AG04450 (cell line): ENCODE results near the gene TDRD10. TPM values are rescaled to one million over a fixed set of nuclear protein-coding genes. Genes with fewer than 3 reads are reported as not detected.

ENCODE experiments used
- CTCF ChIA-PET: fragments of 300-600, 350-600 bp; formaldehyde crosslinking; extraction: SDS; loops from one replicate; lab custom pipeline; 2022; ENCODE audit warnings: antibody characterized with exemption, inconsistent platforms; lab: Charles Lee
- POLR2A ChIA-PET: fragments of 350-600 bp; formaldehyde crosslinking; extraction: SDS; loops from one replicate; lab custom pipeline; 2021; ENCODE audit warnings: antibody characterized with exemption, inconsistent platforms; lab: Yijun Ruan, JAX
- DNase-seq: peaks from one replicate; pipeline ENCODE4 v3.0.0-alpha.2; 2011; ENCODE audit warnings: low read depth, low spot score
- H3K27ac ChIP-seq: one replicate; pipeline ENCODE4 v1.5.1; 2012; ENCODE audit warnings: low read depth, low read length, control low read depth
- H3K27me3 ChIP-seq: one replicate; pipeline ENCODE4 v1.6.0; 2012; ENCODE audit warnings: low read length; ENCODE audit not compliant: control insufficient read depth, insufficient read depth
- H3K4me3 ChIP-seq: 2 replicates; pipeline ENCODE4 v1.5.1; 2011; ENCODE audit warnings: mild to moderate bottlenecking, low read depth, low read length, control low read depth
- H3K9me3 ChIP-seq: 2 replicates; pipeline ENCODE4 v1.5.1; 2012; ENCODE audit warnings: low read length; ENCODE audit not compliant: control insufficient read depth, insufficient read depth
- CTCF ChIP-seq: IDR thresholded peaks from 2 replicates; pipeline ENCODE4 v1.5.1; 2011; ENCODE audit warnings: low read depth, low read length, control low read depth, inconsistent platforms
- polyA plus RNA-seq: library from polyadenylated mRNA; depleted of rRNA; stranded (reverse); fragments of >200 nt; gene quantifications from 2 replicates; pipeline ENCODE4 v1.2.3, GENCODE V29; 2011

Gene TDRD10
- polyA plus RNA-seq, 1 experiment = not detected

GRCh38 chr1:154575951-154576566, 74.0 kb downstream of the TDRD10 start:
- Histone ChIP-seq H3K27ac (no peak overlapping the region), H3K27me3 (peaks cover 2% of the 10 kb centered on the region), H3K9me3 (no peaks in the 10 kb centered on the region; the same call in 1 of the 2 replicates), H3K4me3 (no peak overlapping the region)
- DNase-seq = no peak
- no peak for TF ChIP-seq CTCF
- POLR2A ChIA-PET = interaction anchor here (0.7 kb wide), 1 partner anchor 13 kb away, joined by 3 read pairs; no protein-coding TSS in a partner anchor
- CTCF ChIA-PET = interaction anchor here (0.5 to 0.6 kb wide), 2 partner anchors 44 to 184 kb away, joined by 3 to 4 read pairs; no protein-coding TSS in a partner anchor

- DNase-seq = no peak
- Histone ChIP-seq H3K27ac (peak overlapping the region; percentile 31), H3K27me3 (no peaks in the 10 kb centered on the region), H3K4me3 (no peak overlapping the region), H3K9me3 (no peaks in the 10 kb centered on the region)
- ChIA-PET CTCF (no interaction called here), POLR2A (interaction anchor here (1.2 kb wide), 1 partner anchor 14 kb away, joined by 3 read pairs; no protein-coding TSS in a partner anchor)
- no peak for TF ChIP-seq CTCF
These were observed 75.5 kb downstream of the TDRD10 start for GRCh38 chr1:154577346-154578057.

- H3K9me3 ChIP-seq = no peaks in the 10 kb centered on the region
- ChIA-PET POLR2A (interaction anchor here (1.2 kb wide), 1 partner anchor 13 kb away, joined by 3 read pairs; no protein-coding TSS in a partner anchor), CTCF (no interaction called here)
- no peak overlapping the region for H3K4me3 ChIP-seq
- DNase-seq = no peak
- H3K27ac ChIP-seq = peak overlapping the region; percentile 31
- H3K27me3 ChIP-seq = no peaks in the 10 kb centered on the region
- no peak for TF ChIP-seq CTCF
These were observed 76.0 kb downstream of the TDRD10 start for GRCh38 chr1:154578058-154578418.

GRCh38 chr1:154579374-154579773, 77.4 kb downstream of the TDRD10 start:
- Histone ChIP-seq H3K27ac (no peak overlapping the region), H3K9me3 (no peaks in the 10 kb centered on the region), H3K27me3 (no peaks in the 10 kb centered on the region), H3K4me3 (no peak overlapping the region)
- no peak for DNase-seq
- POLR2A ChIA-PET = no interaction called here
- TF ChIP-seq CTCF = no peak
- CTCF ChIA-PET = interaction anchor here (1.5 kb wide), 1 partner anchor 20 kb away, joined by 4 read pairs; no protein-coding TSS in a partner anchor

- no peaks in the 10 kb centered on the region for H3K27me3 ChIP-seq
- ChIA-PET POLR2A (no interaction called here), CTCF (no interaction called here)
- no peak overlapping the region for H3K27ac ChIP-seq
- H3K9me3 ChIP-seq = no peaks in the 10 kb centered on the region
- no peak for TF ChIP-seq CTCF
- DNase-seq = no peak
- no peak overlapping the region for H3K4me3 ChIP-seq
These were observed 79.7 kb downstream of the TDRD10 start for GRCh38 chr1:154581766-154582165.
